Adrenal gland (tissue), 12 donors: ENCODE measurements around the gene SH2D1B. TPM values are rescaled to one million over a fixed set of nuclear protein-coding genes. Genes with fewer than 3 reads are reported as not detected.

ENCODE experiments used
- DNase-seq, 7 donors: peaks; one replicate each; pipeline ENCODE4 v3.0.0-alpha.2; 2019 to 2020
- H3K27ac ChIP-seq, 5 donors: fragments of 200-600 bp; sonication (generic) in 4 of 5; 1 replicate in 3 of 5; 2 replicates in 2 of 5; pipeline versions ENCODE4 v1.5.1 to v1.8.0; 2016 to 2020; ENCODE audit warnings: mild to moderate bottlenecking in 1 of 5
- H3K27me3 ChIP-seq: fragments of 200-600 bp; 2 replicates; pipeline ENCODE4 v1.8.0; 2021
- H3K36me3 ChIP-seq, 2 donors: fragments of 200-600 bp; replicated peaks in 1 of 2; 1 replicate in 1 of 2; 2 replicates in 1 of 2; pipeline versions ENCODE4 v1.5.1 to v1.8.0; 2018 to 2022
- H3K4me1 ChIP-seq, 2 donors: fragments of 200-600 bp; replicated peaks in 1 of 2; 1 replicate in 1 of 2; 2 replicates in 1 of 2; pipeline versions ENCODE4 v1.5.1 to v1.8.0; 2018 to 2021
- H3K4me3 ChIP-seq, 4 donors: fragments of 200-600 bp; sonication (generic) in 3 of 4; one replicate each; pipeline ENCODE4 v1.5.1; 2016 to 2018
- H3K9me3 ChIP-seq, 3 donors: fragments of 200-600 bp; sonication (generic) in 1 of 3; replicated peaks in 1 of 3; 1 replicate in 2 of 3; 2 replicates in 1 of 3; pipeline versions ENCODE4 v1.5.1 to v1.8.0; 2016 to 2021
- POLR2A ChIP-seq, 2 donors: fragments of 450-650 bp; IDR thresholded peaks; one replicate each; pipeline ENCODE4 v1.6.1; 2017; ENCODE audit warnings: antibody characterized with exemption in 2 of 2, mild to moderate bottlenecking in 2 of 2, moderate library complexity in 1 of 2
- WGBS, 4 donors: extraction: QIAGEN DNeasy Blood & Tissue Kit in 2 of 4; methylation state at CpG; one replicate each; pipeline versions ENCODE4 v1.1.5 to v1.1.7; 2013 to 2017; 5-methylcytosine and 5-hydroxymethylcytosine counted together
- intact Hi-C, 2 donors: fragments of 100-400 bp; cut with DNase I; formaldehyde crosslinking; loops; one replicate each; pipeline versions ENCODE4 v1.14.1 to v1.15.0; 2022 to 2023
- polyA plus RNA-seq, 3 donors: library from polyadenylated mRNA; stranded (reverse); fragments of 200-250 nt in 2 of 3; fragments of 350-450 nt in 1 of 3; fragmentation: Illumina TruSeq in 1 of 3; extraction: RNeasy Lipid Tissue Mini Kit (QIAGEN cat#74804) in 1 of 3; gene quantifications; one replicate each; pipeline ENCODE4 v1.2.3, GENCODE V29; 2013 to 2014
- total RNA-seq, 9 donors: library from RNA; depleted of rRNA in 4 of 9; stranded (reverse); fragments of >200 nt in 4 of 9; fragments of 120-200 nt in 1 of 9; fragmentation: NEBNext Ultra II Directional in 1 of 9; extraction: Animal tissue kit (Norgen Biotek cat#: 25700) in 1 of 9; gene quantifications; one replicate each; pipeline versions ENCODE4 v1.1.0 to v1.2.4, GENCODE V29; 2013 to 2023
- TF ChIP-seq, protein P1 (sequence below), 6 experiments: fragments of 450-650 bp in 4 of 6; fragments of 200-600 bp in 2 of 6; sonication (generic) in 1 of 6; IDR thresholded peaks; 1 replicate in 5 of 6; 2 replicates in 1 of 6; pipeline versions ENCODE4 v1.5.1 to v1.8.0; 2016 to 2021; ENCODE audit warnings: antibody characterized with exemption in 6 of 6, mild to moderate bottlenecking in 2 of 6, moderate library complexity in 1 of 6
- donor health status: healthy with polysubstance abuse.
- donor health status: Bipolar disorder and iron deficiency.
- donor health status: DM: yes; HTN: yes; CAD: no.
- donor health status: DM: no; HTN: no; CAD: no.
- donor health status: DM: no; HTN: no; CAD: no.
- donor health status: DM: yes; HTN: yes; CAD: no.

SH2D1B gene
- total and polyA plus RNA-seq, 12 donors = 0.08 to 0.13 (median 0.11) TPM; not detected in 9

DNA sequence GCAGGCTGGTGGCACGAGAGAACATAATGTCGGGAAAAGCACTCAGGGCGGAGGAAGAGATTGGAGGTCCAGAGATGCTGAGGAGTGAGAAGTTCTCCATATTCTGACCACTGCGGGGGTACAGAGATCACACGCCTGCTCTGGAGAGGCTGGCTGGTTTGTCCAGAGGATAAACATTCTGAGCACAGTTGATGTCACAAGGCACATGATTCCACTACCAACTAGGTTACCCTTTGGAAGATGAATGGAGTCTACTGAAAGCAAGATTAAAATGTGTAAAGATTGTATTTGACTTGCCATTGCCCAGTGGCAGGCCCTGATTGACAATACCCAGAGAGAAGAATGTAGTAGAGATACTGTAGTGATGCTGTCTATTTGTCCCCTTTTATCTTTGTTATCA lies 35.2 kb downstream of the SH2D1B start, which contains the start of gene SPATA46:
Gene SPATA46, minus strand, starts transcription at position 164 of the 400 bp plus-strand sequence. Its CDS starts 64 bp downstream, at position 100.
- intact Hi-C loops = no loop called here

DNA sequence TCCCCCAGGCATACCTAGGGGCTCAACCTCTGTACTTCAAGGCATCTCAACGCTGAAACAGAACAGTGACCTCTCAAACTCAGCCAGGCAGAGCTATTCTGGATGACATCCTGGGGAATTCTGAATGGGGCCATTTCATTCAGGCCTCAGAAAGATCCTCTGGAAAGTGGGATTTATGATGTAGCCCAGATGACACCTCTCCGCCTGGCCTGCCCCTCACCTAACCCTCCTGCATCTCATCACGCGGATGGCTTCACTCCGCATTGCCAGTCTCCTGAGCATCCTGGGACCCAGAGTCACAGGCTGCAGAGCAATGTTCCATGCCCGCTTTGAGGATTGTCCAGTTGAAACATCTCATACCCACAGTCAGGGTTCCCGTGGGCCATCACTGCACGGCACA lies 36.5 kb downstream of the SH2D1B start:
- no peak overlapping the region for H3K4me3 ChIP-seq
- H3K4me1 ChIP-seq = no peaks in the 10 kb centered on the region
- 81 to 85% (median 84%) methylated on average over 8 of the region's 8 CpGs for WGBS, 4 donors
- no peaks in the 10 kb centered on the region for H3K9me3 ChIP-seq
- no peaks in the 10 kb centered on the region for H3K36me3 ChIP-seq
- no peak overlapping the region for H3K27ac ChIP-seq
- H3K27me3 ChIP-seq = no peaks in the 10 kb centered on the region
- TF ChIP-seq, protein P1, sequence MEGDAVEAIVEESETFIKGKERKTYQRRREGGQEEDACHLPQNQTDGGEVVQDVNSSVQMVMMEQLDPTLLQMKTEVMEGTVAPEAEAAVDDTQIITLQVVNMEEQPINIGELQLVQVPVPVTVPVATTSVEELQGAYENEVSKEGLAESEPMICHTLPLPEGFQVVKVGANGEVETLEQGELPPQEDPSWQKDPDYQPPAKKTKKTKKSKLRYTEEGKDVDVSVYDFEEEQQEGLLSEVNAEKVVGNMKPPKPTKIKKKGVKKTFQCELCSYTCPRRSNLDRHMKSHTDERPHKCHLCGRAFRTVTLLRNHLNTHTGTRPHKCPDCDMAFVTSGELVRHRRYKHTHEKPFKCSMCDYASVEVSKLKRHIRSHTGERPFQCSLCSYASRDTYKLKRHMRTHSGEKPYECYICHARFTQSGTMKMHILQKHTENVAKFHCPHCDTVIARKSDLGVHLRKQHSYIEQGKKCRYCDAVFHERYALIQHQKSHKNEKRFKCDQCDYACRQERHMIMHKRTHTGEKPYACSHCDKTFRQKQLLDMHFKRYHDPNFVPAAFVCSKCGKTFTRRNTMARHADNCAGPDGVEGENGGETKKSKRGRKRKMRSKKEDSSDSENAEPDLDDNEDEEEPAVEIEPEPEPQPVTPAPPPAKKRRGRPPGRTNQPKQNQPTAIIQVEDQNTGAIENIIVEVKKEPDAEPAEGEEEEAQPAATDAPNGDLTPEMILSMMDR (IDR thresholded peaks at IDR 0.05) = no peak
- no peak for TF ChIP-seq POLR2A (IDR thresholded peaks at IDR 0.05)
- DNase-seq = no peak
- intact Hi-C loops = no loop called here

More for the DNA sequence above, 35.2 kb downstream of the SH2D1B start, which contains the start of gene SPATA46:
- Histone ChIP-seq H3K36me3 (no peaks in the 10 kb centered on the region), H3K27ac (no peak within 1 kb of the TSS), H3K9me3 (no peaks in the 10 kb centered on the region), H3K27me3 (no peaks in the 10 kb centered on the region), H3K4me3 (no peak within 1 kb of the TSS), H3K4me1 (no peaks in the 10 kb centered on the region)
- 93 to 100% (median 94%) methylated on average over 5 of the region's 5 CpGs for WGBS, 4 donors
- TF ChIP-seq, protein P1 (IDR thresholded peaks at IDR 0.05) = no peak
- no peak for TF ChIP-seq POLR2A (IDR thresholded peaks at IDR 0.05)
- no peak for DNase-seq

DNA sequence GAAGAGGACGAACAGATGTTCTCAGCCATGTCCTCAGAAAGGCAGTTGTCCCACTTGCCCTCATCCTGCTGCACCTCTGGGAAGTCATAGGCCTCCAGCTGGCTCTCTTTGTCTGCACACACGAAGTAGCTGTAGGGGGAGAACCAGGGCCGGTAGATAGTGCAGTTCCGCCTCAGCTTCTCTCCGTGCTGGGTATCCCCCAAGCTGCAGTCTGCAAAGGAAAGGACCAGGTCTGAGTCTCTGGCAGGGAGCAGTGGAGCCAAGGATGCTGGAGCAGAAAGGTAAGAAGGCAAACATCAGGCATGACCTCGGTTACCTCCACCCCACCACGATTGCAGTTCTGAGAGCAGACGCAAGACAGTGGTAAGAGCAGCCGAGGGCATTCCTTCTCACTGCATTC lies 37.5 kb downstream of the SH2D1B start:
- H3K9me3 ChIP-seq = no peaks in the 10 kb centered on the region
- H3K36me3 ChIP-seq = no peaks in the 10 kb centered on the region
- TF ChIP-seq, protein P1 (IDR thresholded peaks at IDR 0.05) = no peak
- TF ChIP-seq POLR2A (IDR thresholded peaks at IDR 0.05) = no peak
- H3K4me3 ChIP-seq = no peak overlapping the region
- H3K27me3 ChIP-seq = no peaks in the 10 kb centered on the region
- DNase-seq = no peak
- intact Hi-C loops = no loop called here
- 89 to 91% (median 90%) methylated on average over 9 of the region's 9 CpGs for WGBS, 4 donors
- H3K27ac ChIP-seq = no peak overlapping the region
- H3K4me1 ChIP-seq = no peaks in the 10 kb centered on the region

DNA sequence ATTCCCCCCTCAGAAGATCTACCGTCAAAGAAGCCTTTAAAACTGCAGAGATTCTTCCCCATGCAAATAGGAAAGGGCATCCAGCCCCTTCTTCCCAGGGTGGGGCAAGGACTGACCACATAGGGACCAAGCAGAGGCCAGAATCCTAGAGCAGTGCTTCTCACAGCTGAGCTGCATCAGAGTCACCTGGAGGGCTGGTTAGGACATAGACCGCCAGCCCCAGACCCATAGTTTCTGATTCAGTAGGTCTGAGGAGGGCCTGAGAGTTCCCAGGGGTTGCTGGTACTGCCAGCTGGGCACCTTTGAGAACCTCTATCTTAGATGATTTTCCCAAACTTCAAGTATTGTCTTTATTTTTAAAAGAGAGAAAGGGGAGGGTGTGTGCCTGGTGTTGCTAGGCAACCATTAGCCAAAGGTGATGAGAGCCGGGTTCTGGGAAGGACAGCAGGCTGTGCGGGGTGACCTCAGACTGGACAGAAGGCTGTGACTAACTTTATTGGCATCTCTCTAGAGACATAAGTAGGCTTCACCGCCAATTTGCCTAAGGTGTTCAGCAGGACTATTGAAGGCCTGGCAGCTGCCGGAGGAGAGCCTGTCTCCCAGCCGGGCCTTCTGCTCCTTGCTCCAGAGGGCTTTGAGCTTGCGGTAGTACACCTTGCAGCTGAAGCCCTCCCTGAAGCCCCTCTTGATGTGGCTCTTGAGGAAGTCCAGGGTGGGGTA lies 38.2 kb downstream of the SH2D1B start:
- TF ChIP-seq, protein P1 (IDR thresholded peaks at IDR 0.05) = no peak
- no peak for TF ChIP-seq POLR2A (IDR thresholded peaks at IDR 0.05)
- intact Hi-C loops = no loop called here
- WGBS, 4 donors = 81 to 92% (median 85%) methylated on average over 5 to 8 of the region's 8 CpGs
- H3K27ac ChIP-seq = peak overlapping the region in 1 of 5 donors; percentile 12
- no peaks in the 10 kb centered on the region for H3K9me3 ChIP-seq
- H3K4me1 ChIP-seq = no peaks in the 10 kb centered on the region
- H3K27me3 ChIP-seq = no peaks in the 10 kb centered on the region
- H3K36me3 ChIP-seq = no peaks in the 10 kb centered on the region
- peak in 1 of 7 donors; percentile 64 for DNase-seq
- H3K4me3 ChIP-seq = no peak overlapping the region
